NT2/D1 (cell line): Measurements from ENCODE around the gene DOCK10.

Source experiments
- YY1 ChIP-seq: IDR thresholded peaks from 2 replicates; pipeline ENCODE4 v1.6.1; 2011; ENCODE audit not compliant: insufficient read length, insufficient read depth
- ZNF274 ChIP-seq: IDR thresholded peaks from 2 replicates; pipeline ENCODE4 v1.6.1; 2011; ENCODE audit warnings: mild to moderate bottlenecking, low read depth, low read length

- no peak for TF ChIP-seq YY1
- TF ChIP-seq ZNF274, result no peak
Measured at GRCh38 chr2:224780823-224781222, 261.4 kb downstream of the DOCK10 start.
